ENCODE data around the gene ABI2. TPM values are rescaled to one million over a fixed set of nuclear protein-coding genes. Genes with fewer than 3 reads are reported as not detected.

Gene ABI2
- total RNA-seq, 1 experiment from 2014 or later = 141 TPM

DNA sequence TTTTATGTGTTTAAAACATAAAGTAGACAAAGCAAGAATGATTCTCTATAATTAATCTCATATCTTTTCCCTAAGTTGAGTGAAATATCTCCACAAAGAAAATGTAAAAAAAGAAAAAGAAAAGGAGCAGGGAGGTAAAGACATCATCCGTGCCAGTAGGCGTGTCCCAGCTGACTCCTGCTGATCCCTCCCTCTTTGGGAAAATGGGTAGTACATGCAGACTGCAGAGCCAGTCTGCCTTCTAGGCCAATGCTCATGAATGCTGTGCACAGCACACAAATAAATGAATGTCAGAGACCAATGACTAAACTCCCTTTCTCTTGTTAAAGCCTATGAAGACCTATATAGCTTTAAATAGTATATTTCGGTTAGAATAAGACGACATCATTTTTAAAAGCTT, 142.2 kb downstream of the ABI2 start:
- H2BK12ac ChIP-seq (ENCODE audit: insufficient read length, low read depth, low read length) = no peak overlapping the region
- no CpG with 5 or more reads among the region's 4 CpGs for WGBS (ENCODE audit: extremely low coverage, insufficient read length, low lambda C conversion rate)
- H4K5ac ChIP-seq (ENCODE audit: insufficient read length, low read depth, low read length) = no peak overlapping the region
- H3K56ac ChIP-seq (ENCODE audit: insufficient read length, low read depth, low read length) = no peak overlapping the region
- DNase-seq = no peak
- H3K27me3 ChIP-seq (ENCODE audit: insufficient read depth, low read length) = no peaks in the 10 kb centered on the region
- no peak overlapping the region for H3K27ac Mint-ChIP-seq
- no peak overlapping the region for H2BK20ac ChIP-seq (ENCODE audit: low read depth, low read length, poor library complexity, severe bottlenecking)
- no peak overlapping the region for H4K8ac ChIP-seq (replicated peaks; ENCODE audit: insufficient read length, low read depth, low read length)
- no peak overlapping the region for H2BK15ac ChIP-seq (ENCODE audit: low read depth, low read length)
- H3K23me2 ChIP-seq (ENCODE audit: insufficient read length, low read depth, low read length, poor library complexity, severe bottlenecking) = no peaks in the 10 kb centered on the region
- H3K14ac ChIP-seq (ENCODE audit: insufficient read depth, low read length) = no peak overlapping the region
- no peak overlapping the region for H3T11ph ChIP-seq (ENCODE audit: low read length)
- no peak overlapping the region for H3K23ac ChIP-seq (ENCODE audit: insufficient read length, low read depth, low read length)
- no peak overlapping the region for H3K18ac ChIP-seq (ENCODE audit: insufficient read length, low read depth, low read length)
- H3K79me1 ChIP-seq (ENCODE audit: insufficient read depth, low read depth, low read length, poor library complexity, severe bottlenecking) = no peaks in the 10 kb centered on the region
- H3K9ac ChIP-seq (ENCODE audit: extremely low read depth, insufficient read length, low read length) = no peak overlapping the region
- H3K27ac ChIP-seq (ENCODE audit: insufficient read length, low read depth, low read length) = no peak overlapping the region
- H3K27me3 Mint-ChIP-seq (ENCODE audit: low read depth) = no peaks in the 10 kb centered on the region
- no peaks in the 10 kb centered on the region for H3K4me1 ChIP-seq (ENCODE audit: insufficient read depth, low read length)
- no peaks in the 10 kb centered on the region for H4K20me1 ChIP-seq (ENCODE audit: control insufficient read depth, insufficient read depth, insufficient read length)
- H3K4ac ChIP-seq (ENCODE audit: low read depth, low read length) = no peak overlapping the region
- H3K4me1 Mint-ChIP-seq = no peaks in the 10 kb centered on the region
- no peak overlapping the region for H2AK5ac ChIP-seq (ENCODE audit: insufficient read length, low read length)
- H4K91ac ChIP-seq (ENCODE audit: insufficient read length, low read depth, low read length) = no peak overlapping the region
- H2AFZ ChIP-seq (ENCODE audit: low read length) = no peak overlapping the region
- no peak overlapping the region for H2BK120ac ChIP-seq (ENCODE audit: low read depth, low read length, poor library complexity, severe bottlenecking)
- no peak overlapping the region for H3K4me2 ChIP-seq (ENCODE audit: insufficient read depth, insufficient read length, low read length)
- no peaks in the 10 kb centered on the region for H3K9me3 Mint-ChIP-seq
- TF ChIP-seq, protein P1, sequence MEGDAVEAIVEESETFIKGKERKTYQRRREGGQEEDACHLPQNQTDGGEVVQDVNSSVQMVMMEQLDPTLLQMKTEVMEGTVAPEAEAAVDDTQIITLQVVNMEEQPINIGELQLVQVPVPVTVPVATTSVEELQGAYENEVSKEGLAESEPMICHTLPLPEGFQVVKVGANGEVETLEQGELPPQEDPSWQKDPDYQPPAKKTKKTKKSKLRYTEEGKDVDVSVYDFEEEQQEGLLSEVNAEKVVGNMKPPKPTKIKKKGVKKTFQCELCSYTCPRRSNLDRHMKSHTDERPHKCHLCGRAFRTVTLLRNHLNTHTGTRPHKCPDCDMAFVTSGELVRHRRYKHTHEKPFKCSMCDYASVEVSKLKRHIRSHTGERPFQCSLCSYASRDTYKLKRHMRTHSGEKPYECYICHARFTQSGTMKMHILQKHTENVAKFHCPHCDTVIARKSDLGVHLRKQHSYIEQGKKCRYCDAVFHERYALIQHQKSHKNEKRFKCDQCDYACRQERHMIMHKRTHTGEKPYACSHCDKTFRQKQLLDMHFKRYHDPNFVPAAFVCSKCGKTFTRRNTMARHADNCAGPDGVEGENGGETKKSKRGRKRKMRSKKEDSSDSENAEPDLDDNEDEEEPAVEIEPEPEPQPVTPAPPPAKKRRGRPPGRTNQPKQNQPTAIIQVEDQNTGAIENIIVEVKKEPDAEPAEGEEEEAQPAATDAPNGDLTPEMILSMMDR (conservative IDR thresholded peaks at IDR 0.05) = no peak
- H3K36me3 Mint-ChIP-seq (ENCODE audit: insufficient read depth in 1 of 3, low read depth in 3 of 3) = no peaks in the 10 kb centered on the region
- no peaks in the 10 kb centered on the region for H3K79me2 ChIP-seq (ENCODE audit: insufficient read depth, low read length)
- H3K9me3 ChIP-seq (ENCODE audit: control insufficient read depth, low read depth, low read length) = no peaks in the 10 kb centered on the region
- no peak overlapping the region for H2BK5ac ChIP-seq (ENCODE audit: insufficient read length, low read length)
- H3K4me3 Mint-ChIP-seq = no peak overlapping the region
